WERI-Rb-1 (cell line): ENCODE measurements around the gene THRB.

Experiments
- DNase-seq: peaks from one replicate; pipeline ENCODE4 v3.0.0-alpha.2; 2020
- H3K27ac ChIP-seq: fragments of 250-450 bp; sonication (Bioruptor Pico); 2 replicates; pipeline ENCODE4 v1.5.1; 2020; ENCODE audit warnings: mild to moderate bottlenecking, moderate library complexity
- H3K27me3 ChIP-seq: fragments of 250-450 bp; sonication (Bioruptor Pico); 2 replicates; pipeline ENCODE4 v1.5.1; 2021; ENCODE audit warnings: mild to moderate bottlenecking, low read depth, moderate library complexity; ENCODE audit not compliant: insufficient read depth, severe bottlenecking
- H3K36me3 ChIP-seq: fragments of 250-450 bp; sonication (Bioruptor Pico); 2 replicates; pipeline ENCODE4 v1.5.1; 2020; ENCODE audit warnings: mild to moderate bottlenecking, moderate library complexity
- H3K4me3 ChIP-seq: 2 replicates; pipeline ENCODE4 v1.5.1; 2011; ENCODE audit warnings: low read depth, mild to moderate bottlenecking, control low read depth, low read length
- H3K9me3 ChIP-seq: fragments of 250-450 bp; sonication (Bioruptor Pico); 2 replicates; pipeline ENCODE4 v1.5.1; 2021; ENCODE audit warnings: mild to moderate bottlenecking, moderate library complexity; ENCODE audit not compliant: severe bottlenecking
- TF ChIP-seq, protein P1 (sequence below): IDR thresholded peaks from 2 replicates; pipeline ENCODE4 v1.5.1; 2011; ENCODE audit warnings: low read depth, mild to moderate bottlenecking, control low read depth, inconsistent platforms, low read length

The THRB gene

DNA sequence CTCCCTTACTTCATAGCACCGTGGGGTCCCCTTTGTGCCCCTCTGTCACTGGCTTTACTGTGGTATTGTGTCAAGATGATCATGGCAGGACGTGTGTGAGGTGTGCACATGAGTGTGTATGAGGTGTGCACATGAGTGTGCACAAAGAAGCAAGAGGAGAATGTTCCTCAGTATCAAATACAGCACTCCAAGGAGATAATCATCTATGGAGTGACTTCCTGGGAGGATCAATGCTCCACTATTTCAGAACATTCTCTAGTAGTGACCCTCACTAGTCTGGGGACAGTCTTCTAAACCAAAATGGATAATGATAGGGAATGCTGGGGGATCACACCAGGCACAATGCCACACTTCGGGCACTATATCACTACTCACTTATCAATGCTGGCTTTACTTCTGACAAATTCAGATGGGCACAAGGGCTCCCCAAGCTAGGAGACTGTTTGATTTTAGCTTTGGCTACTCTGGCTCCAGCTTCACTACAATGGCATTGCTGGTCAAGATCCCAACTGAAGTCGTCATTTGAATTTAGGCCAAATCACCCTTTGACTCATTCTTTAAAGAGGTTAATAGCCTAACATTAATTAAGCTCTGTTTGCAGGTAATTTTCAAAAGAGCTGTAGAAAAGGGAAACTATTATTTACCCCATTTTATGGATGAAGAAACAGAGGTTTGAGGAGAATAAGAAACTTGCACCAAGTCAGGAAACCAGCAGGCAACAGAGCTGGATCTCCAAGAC, 124.1 kb downstream of the THRB start:
- TF ChIP-seq, protein P1, sequence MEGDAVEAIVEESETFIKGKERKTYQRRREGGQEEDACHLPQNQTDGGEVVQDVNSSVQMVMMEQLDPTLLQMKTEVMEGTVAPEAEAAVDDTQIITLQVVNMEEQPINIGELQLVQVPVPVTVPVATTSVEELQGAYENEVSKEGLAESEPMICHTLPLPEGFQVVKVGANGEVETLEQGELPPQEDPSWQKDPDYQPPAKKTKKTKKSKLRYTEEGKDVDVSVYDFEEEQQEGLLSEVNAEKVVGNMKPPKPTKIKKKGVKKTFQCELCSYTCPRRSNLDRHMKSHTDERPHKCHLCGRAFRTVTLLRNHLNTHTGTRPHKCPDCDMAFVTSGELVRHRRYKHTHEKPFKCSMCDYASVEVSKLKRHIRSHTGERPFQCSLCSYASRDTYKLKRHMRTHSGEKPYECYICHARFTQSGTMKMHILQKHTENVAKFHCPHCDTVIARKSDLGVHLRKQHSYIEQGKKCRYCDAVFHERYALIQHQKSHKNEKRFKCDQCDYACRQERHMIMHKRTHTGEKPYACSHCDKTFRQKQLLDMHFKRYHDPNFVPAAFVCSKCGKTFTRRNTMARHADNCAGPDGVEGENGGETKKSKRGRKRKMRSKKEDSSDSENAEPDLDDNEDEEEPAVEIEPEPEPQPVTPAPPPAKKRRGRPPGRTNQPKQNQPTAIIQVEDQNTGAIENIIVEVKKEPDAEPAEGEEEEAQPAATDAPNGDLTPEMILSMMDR, result no peak
- H3K4me3 ChIP-seq, result no peak overlapping the region
- no peaks in the 10 kb centered on the region for H3K9me3 ChIP-seq
- H3K36me3 ChIP-seq, result no peaks in the 10 kb centered on the region
- no peak overlapping the region for H3K27ac ChIP-seq
- H3K27me3 ChIP-seq, result no peaks in the 10 kb centered on the region
- DNase-seq, result no peak

DNA sequence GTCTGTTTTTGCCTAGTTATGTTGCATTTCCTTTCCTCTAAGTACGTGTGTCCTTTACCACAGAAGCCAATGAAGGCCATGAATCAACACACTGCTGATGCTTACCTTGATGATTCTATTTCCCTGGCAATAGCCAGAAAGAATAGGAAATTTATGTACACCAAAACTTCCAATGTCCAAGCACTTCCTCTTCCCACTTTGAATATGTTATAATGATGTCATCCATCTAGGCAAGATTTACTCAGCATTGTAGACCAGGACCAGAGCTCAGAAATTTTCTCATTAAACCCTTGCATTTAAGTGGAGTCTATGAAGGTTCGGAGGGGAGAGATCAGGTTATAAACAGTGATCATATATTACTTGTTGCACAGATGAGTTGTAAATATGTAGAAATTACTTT, 126.0 kb downstream of the THRB start:
- Histone ChIP-seq H3K36me3 (no peaks in the 10 kb centered on the region), H3K9me3 (no peaks in the 10 kb centered on the region), H3K27ac (no peak overlapping the region), H3K27me3 (no peaks in the 10 kb centered on the region), H3K4me3 (no peak overlapping the region)
- no peak for DNase-seq
- TF ChIP-seq, protein P1, result no peak

DNA sequence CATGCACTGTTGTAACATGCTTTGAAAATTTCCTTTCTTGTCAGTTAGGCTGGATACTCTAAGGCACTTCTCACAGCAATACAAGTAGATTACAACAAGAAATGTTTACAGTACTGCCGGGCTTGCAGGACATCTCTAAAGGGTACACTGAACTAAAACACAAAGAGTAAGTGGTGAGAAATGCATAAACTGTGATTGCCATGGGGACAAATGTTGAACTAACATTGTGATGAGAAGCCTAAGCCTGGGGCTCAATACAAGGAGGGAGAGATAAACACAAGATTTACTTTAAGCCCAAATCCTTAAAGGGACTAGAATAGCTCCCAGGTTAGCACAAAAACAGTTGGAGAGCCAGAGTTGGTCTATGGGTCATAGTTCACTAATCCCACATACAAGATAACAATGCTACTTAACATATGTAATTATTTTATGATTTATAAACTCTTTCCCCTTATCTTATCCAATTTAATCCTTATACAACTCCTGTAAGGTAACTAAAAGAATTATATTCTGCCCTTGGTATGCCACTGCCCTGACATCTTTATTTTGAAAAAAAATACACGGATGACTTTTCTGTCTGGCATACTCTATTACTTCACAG, 126.9 kb downstream of the THRB start:
- H3K27ac ChIP-seq, result no peak overlapping the region
- DNase-seq, result no peak
- no peaks in the 10 kb centered on the region for H3K27me3 ChIP-seq
- no peaks in the 10 kb centered on the region for H3K9me3 ChIP-seq
- no peaks in the 10 kb centered on the region for H3K36me3 ChIP-seq
- TF ChIP-seq, protein P1, result no peak
- no peak overlapping the region for H3K4me3 ChIP-seq

DNA sequence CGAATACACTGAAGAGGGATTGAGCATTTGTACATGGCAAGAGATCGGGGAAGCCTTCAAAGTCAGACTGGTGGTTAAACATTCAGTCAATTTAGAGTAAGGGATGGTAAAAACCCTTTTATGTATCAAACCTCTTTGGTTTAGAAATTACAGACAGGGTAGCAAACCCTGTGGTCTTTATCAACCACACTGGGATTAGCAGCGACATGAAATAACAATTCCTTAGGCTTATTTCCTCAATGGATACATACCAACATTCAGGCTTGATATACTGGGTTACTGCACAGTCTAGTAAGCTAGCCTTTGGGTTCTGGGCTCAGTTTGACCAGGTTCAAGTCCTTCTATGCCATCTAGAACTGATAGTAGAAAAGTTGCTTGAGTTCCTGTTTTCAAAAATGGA, 127.4 kb downstream of the THRB start:
- H3K36me3 ChIP-seq, result no peaks in the 10 kb centered on the region
- H3K9me3 ChIP-seq, result no peaks in the 10 kb centered on the region
- H3K27me3 ChIP-seq, result no peaks in the 10 kb centered on the region
- no peak for DNase-seq
- H3K4me3 ChIP-seq, result no peak overlapping the region
- no peak overlapping the region for H3K27ac ChIP-seq
- TF ChIP-seq, protein P1, result no peak

DNA sequence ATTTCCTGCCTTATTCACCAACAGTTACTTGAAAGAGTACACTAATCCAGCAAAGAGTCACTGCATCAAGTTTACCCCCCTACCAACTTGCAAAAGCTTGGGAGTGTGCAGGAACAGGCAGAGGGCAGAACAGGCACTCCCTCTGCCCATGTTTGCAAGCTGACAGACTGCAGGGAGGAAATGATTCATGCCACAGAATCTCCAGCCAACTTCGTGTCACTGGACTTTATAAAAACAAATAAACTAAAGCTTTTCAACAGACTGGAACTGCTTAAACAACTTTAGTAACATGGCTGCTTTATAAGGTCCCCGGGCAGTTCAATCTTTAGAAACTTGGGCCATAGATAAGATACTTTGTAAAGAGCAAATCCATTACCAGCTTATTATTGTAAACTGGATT, 129.5 kb downstream of the THRB start:
- TF ChIP-seq, protein P1, result no peak
- H3K27ac ChIP-seq, result no peak overlapping the region
- H3K27me3 ChIP-seq, result no peaks in the 10 kb centered on the region
- no peak for DNase-seq
- no peaks in the 10 kb centered on the region for H3K9me3 ChIP-seq
- H3K4me3 ChIP-seq, result no peak overlapping the region
- H3K36me3 ChIP-seq, result no peaks in the 10 kb centered on the region

DNA sequence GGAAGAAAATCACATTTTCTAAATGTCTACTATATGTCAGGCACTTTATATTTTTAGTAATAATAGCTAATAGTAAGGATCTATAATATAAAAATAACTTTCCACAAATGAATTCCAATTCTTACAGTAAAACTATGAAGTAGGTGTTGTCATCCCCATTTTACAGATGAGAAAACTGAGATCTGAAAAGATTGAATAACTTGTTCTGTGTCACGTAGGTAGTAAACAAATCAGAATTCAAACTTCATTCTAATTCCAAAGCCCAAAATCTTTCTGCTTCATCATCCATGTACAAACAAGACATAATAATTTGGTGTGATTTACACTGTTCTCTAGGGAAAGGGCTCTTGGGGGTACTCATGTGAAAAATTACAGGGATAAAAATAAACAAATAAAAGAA, 130.3 kb downstream of the THRB start:
- H3K27me3 ChIP-seq, result no peaks in the 10 kb centered on the region
- H3K27ac ChIP-seq, result no peak overlapping the region
- H3K9me3 ChIP-seq, result no peaks in the 10 kb centered on the region
- DNase-seq, result no peak
- TF ChIP-seq, protein P1, result no peak
- H3K36me3 ChIP-seq, result no peaks in the 10 kb centered on the region
- H3K4me3 ChIP-seq, result no peak overlapping the region
